ENCODE results near the gene PPHLN1.
"Not testable (repeated sequence)": the region's sequence is repeated elsewhere in the genome, so short reads cannot be mapped to it uniquely, and the experiment has no call there.

Gene PPHLN1

DNA sequence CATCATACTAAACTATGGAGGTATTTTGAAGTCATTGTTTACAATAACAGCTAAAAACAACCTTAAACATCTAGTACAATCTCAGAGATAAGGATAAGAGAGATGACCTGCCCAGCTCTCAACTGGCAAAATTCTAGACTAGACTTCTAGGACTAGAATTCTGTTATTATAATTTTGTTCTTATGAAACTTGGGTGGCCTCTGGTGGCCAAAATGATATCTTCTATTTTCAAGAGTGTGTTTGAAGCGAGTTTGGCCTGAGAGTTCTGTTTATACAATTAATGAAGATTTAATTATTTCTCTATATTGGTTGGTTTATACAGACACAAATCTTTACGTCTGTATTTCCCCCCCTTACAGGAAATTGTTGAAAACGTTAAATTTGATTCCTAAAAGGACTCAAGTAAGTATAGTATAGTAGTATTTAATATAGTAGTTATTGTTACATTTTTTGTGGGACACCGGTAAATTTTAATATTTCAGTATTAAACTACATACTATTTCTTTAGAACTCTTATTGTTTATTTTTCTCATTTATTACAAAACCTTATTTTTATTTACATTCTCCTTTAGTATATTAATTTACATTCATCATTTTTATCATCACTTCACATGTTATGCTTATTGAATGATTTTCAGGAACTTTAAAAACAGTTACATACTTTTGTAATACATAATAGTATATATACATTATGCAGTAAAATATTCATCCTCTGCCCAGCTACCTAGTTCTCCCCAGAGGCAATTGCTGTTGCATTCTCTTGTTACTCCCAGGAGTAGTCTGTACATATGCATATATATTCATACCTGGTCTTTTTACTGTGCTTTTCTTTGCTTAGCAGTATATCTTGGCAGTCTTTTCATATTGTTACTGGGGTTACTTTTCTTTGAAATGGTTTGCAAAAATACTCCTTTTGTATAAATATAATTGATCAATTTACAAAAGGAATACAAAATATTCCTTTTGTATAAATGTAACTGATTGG lies 6.6 kb downstream of the PPHLN1 start:
- TF ChIP-seq, protein P1, sequence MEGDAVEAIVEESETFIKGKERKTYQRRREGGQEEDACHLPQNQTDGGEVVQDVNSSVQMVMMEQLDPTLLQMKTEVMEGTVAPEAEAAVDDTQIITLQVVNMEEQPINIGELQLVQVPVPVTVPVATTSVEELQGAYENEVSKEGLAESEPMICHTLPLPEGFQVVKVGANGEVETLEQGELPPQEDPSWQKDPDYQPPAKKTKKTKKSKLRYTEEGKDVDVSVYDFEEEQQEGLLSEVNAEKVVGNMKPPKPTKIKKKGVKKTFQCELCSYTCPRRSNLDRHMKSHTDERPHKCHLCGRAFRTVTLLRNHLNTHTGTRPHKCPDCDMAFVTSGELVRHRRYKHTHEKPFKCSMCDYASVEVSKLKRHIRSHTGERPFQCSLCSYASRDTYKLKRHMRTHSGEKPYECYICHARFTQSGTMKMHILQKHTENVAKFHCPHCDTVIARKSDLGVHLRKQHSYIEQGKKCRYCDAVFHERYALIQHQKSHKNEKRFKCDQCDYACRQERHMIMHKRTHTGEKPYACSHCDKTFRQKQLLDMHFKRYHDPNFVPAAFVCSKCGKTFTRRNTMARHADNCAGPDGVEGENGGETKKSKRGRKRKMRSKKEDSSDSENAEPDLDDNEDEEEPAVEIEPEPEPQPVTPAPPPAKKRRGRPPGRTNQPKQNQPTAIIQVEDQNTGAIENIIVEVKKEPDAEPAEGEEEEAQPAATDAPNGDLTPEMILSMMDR (IDR thresholded peaks at IDR 0.05; ENCODE audit: low read depth, low read length): peak; percentile 47
- peak; percentile 56 for DNase-seq (ENCODE audit: low read depth, low spot score)
- in situ Hi-C loops (cut with HindIII; ENCODE audit: low sequenced_read_pairs): no loop called here
- H3K4me3 ChIP-seq (ENCODE audit: low read depth, low read length): no peak overlapping the region

DNA sequence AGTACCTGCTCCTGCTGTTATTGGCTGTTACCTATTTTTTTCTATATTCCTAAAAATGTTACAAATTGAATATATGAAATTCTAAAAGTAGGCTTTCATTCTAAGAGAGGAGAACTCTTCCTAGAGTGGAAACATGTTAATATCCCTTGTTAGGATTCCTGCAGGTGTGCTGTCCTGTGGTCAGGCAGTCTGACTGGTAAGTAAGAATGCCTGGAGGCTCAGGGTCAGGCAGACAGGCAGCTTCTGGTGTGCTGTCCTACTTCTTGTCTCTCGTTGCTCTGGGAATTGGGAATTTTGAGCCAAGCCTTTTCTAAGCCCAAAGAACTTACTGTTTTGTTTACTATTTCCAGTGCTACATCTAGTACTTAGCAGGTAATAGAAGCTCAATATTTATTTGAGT lies 10.3 kb downstream of the PPHLN1 start:
- TF ChIP-seq, protein P1 (IDR thresholded peaks at IDR 0.05; ENCODE audit: low read depth, low read length): no peak
- in situ Hi-C loops (cut with HindIII; ENCODE audit: low sequenced_read_pairs): no loop called here
- no peak for DNase-seq (ENCODE audit: low read depth, low spot score)

DNA sequence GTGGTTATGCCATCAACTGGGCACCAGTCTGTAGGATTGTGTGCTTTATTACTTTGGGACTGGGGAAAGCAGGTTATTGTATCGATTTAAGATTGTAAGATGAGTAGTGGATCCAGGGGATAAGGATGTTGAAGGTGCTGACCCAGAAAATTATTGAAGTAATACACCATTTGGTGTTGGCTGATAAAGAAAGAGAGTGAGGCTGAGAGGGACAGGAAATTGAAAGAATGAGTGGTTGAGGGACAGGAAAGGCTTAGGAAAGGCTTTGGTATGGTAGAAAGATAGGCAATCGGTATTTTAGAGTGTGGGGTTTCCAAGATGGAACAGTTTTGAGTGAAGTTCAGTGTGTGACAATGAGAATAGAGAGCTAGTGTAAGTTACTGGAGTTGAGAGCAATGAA lies 12.3 kb downstream of the PPHLN1 start:
- no peak overlapping the region for H3K4me3 ChIP-seq (ENCODE audit: low read depth, low read length)
- TF ChIP-seq, protein P1 (IDR thresholded peaks at IDR 0.05; ENCODE audit: low read depth, low read length): no peak
- in situ Hi-C loops (cut with HindIII; ENCODE audit: low sequenced_read_pairs): no loop called here
- DNase-seq (ENCODE audit: low read depth, low spot score): no peak

More for the DNA sequence above, 10.3 kb downstream of the PPHLN1 start:
- H3K4me3 ChIP-seq (ENCODE audit: low read depth, low read length): no peak overlapping the region

DNA sequence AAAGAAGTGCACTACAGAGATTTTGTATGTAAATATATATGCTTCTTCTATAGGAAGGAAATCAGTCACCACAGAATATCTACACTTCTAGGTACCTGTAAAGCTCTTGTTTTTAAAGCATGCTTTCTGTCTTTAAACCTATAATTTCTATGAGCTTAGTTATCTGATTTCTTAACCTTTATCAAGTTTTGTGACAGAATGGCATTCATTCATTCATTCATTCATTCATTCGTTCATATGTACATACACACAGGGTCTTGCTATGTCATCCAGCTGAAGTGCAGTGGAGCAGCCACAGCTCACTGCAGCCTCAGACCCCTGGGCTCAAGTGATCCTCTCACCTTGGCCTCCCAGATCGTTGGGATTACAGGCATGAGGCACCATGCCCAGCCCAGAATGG lies 16.1 kb downstream of the PPHLN1 start:
- TF ChIP-seq, protein P1 (IDR thresholded peaks at IDR 0.05; ENCODE audit: low read depth, low read length): no peak
- in situ Hi-C loops (cut with HindIII; ENCODE audit: low sequenced_read_pairs): no loop called here
- no peak overlapping the region for H3K4me3 ChIP-seq (ENCODE audit: low read depth, low read length)
- no peak for DNase-seq (ENCODE audit: low read depth, low spot score)

DNA sequence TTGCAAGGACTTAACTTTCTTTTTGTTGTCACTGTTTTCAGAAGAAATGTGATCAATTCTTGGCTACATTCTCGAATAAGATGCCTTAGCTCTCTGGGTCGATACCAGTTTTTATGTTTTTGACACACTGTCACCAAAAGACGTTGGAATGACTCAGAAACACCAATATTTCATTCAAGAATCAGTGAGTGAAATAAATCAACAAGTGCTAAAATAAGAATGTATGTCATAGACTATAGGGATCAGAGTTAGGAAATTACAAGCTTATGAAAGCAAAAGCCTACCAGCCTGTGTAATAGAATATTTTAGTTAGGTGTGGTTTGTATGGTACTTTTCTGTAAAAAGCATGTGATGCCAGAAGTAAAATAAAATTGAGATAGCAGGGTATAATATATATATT lies 17.8 kb downstream of the PPHLN1 start:
- no peak for DNase-seq (ENCODE audit: low read depth, low spot score)
- in situ Hi-C loops (cut with HindIII; ENCODE audit: low sequenced_read_pairs): no loop called here

DNA sequence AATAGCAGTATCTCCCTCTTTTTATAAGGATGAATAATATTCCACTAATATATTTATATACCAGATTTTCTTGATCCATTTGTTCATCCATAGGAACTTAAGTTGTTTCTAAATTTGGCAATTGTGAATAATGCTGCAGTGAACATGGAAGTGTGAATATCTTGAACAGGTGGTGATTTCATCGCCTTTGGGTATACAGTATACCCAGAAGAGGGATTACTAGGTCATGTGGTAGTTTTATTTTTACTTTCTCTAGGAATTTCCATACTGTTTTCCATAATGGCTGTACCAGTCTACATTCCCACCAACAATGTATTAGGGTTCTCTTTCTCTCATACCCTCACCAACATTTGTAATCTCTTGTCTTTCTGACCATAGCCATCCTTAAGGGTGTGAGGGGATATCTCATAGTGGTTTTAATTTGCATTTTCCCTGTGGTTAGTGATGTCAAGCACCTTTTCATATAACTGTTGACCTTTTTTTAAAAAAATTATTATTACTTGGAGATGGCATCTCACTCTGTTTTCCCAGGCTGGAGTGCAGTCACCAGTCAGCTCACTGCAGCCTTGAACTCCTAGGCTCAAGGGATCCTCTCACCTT lies 20.5 kb downstream of the PPHLN1 start:
- in situ Hi-C loops (cut with HindIII; ENCODE audit: low sequenced_read_pairs): no loop called here
- TF ChIP-seq, protein P1 (IDR thresholded peaks at IDR 0.05; ENCODE audit: low read depth, low read length): no peak
- DNase-seq (ENCODE audit: low read depth, low spot score): no peak
- H3K4me3 ChIP-seq (ENCODE audit: low read depth, low read length): no peak overlapping the region

More for the DNA sequence above, 17.8 kb downstream of the PPHLN1 start:
- TF ChIP-seq, protein P1 (IDR thresholded peaks at IDR 0.05; ENCODE audit: low read depth, low read length): no peak
- no peak overlapping the region for H3K4me3 ChIP-seq (ENCODE audit: low read depth, low read length)

DNA sequence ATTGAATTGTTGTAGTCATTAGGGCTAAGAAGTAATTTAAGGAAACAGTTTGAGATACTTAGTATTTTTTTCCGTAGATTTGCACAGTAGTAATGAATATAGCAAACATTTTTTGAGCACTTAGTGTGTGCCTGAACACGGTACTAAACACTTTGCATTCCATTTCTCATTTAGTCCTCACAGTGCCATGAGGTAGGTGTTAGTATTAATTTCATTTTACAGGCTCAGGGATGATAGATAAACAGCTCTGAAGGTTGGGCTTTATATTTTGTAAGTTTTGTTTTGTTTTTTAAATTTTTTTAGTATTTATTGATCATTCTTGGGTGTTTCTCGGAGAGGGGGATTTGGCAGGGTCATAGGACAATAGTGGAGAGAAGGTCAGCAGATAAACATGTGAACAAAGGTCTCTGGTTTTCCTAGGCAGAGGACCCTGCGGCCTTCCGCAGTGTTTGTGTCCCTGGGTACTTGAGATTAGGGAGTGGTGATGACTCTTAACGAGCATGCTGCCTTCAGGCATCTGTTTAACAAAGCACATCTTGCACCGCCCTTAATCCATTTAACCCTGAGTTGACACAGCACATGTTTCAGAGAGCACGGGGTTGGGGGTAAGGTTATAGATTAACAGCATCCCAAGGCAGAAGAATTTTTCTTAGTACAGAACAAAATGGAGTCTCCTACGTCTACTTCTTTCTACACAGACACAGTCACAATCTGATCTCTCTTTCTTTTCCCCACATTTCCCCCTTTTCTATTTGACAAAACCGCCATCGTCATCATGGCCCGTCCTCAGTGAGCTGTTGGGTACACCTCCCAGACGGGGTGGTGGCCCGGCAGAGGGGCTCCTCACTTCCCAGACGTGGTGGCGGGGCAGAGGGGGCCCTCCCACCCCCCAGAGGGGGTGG lies 23.4 kb downstream of the PPHLN1 start:
- H3K4me3 ChIP-seq (ENCODE audit: low read depth, low read length); DNase-seq (ENCODE audit: low read depth, low spot score); in situ Hi-C loops (cut with HindIII; ENCODE audit: low sequenced_read_pairs): not testable (repeated sequence)

DNA sequence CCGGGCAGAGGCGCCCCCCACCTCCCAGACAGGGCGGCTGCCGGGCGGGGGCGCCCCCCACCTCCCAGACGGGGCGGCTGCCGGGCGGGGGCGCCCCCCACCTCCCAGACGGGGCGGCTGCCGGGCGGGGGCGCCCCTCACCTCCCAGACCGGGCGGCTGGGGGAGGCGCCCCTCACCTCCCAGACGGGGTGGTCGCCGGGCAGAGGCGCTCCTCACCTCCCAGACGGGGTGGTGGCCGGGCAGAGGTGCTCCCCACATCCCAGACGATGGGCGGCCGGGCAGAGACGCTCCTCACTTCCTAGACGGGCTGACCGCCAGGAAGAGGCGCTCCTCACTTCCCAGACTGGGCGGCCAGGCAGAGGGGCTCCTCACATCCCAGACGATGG lies 24.0 kb downstream of the PPHLN1 start:
- in situ Hi-C loops (cut with HindIII; ENCODE audit: low sequenced_read_pairs); DNase-seq (ENCODE audit: low read depth, low spot score); H3K4me3 ChIP-seq (ENCODE audit: low read depth, low read length): not testable (repeated sequence)

Data from astrocyte of the spinal cord (primary cell).